GM21381 (cell line): ENCODE results near the gene NFKBIZ.
"Not testable (repeated sequence)": the region's sequence is repeated elsewhere in the genome, so short reads cannot be mapped to it uniquely, and the experiment has no call there.

Experiments used
- ATAC-seq: cut with Tn5 transposase; IDR thresholded peaks from one replicate; pipeline ENCODE4 v1.9.1; 2021; ENCODE audit warnings: mild to moderate bottlenecking, moderate library complexity; ENCODE audit not compliant: unreplicated experiment

The NFKBIZ gene

DNA sequence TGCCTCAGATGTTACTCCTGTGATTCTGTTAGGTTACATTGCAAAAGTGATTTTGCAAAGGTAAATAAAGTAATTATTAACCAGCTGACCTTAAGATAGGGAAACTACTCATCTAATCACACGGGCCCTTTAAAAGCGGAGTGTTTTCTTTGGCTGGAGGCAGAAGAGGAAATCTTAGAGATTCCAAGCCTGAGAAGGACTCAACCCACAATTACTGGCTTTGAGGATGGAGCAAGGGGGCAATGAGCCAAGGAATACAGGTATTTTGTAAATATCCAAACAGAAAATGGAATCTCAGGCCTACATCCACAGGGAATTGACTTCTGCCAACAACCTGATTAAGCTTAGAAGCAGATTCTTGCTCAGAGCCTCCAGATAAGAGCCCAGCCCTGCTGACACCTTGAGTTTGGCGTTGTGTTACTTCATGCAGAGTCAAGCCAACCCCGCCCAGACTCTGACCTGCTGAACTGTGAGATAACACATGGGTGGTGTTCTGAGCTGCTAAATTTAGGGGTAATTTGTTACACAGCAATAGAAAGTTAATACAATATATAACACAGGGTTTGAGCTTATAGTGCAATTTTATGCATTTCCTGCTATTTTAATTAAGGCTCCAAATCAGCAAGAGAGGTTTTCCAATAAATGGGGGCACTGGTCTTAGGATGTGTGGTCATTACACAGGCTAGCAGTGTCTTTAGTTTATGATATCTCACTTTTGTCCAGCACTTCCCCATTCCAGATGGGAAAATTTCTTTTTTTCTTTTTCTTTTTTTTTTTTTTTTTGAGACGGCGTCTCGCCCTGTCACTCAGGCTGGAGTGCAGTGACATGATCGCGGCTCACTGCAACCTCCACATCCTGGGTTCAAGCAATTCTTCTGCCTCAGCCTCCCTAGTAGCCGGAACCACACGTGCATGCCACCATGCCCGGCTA, 19.5 kb downstream of the NFKBIZ start:
- no peak for ATAC-seq

DNA sequence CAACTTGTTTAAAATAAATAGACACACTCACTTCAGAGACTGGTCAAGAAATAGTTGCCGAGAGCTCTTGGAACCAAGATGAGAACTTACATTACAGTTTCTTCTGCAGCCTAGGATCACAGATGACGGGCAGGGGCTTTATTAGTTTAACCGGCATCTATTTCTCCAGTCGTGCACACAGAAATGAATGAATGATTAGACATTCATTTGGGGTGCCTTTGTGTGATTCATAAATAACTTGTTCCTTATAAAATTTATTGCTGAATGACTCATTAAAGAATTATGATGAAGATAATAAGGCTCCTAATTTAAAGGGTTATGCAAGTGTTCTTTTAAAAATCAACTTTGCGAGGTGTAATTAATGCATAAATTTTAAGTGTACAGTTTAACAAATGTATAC, 20.8 kb downstream of the NFKBIZ start:
- ATAC-seq, result no peak

DNA sequence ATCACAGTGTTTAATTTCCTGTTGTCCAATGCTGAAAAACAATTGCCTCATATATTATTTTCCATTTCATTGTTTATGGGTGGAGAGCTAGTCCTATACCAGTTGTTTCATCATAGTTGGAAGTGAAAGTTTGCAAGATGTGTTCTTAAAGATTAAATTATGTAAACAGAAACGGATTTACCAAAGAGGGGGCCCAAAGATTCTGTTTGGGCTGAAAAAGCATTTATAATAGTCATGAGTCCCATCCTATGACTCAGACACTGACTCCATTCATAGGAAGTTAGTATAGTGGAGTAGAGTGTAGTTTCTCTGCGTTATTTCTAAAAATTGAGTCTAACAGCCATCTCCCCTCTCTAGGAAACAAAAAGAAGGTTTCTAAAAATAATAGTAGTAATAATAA, 24.3 kb downstream of the NFKBIZ start:
- no peak for ATAC-seq

DNA sequence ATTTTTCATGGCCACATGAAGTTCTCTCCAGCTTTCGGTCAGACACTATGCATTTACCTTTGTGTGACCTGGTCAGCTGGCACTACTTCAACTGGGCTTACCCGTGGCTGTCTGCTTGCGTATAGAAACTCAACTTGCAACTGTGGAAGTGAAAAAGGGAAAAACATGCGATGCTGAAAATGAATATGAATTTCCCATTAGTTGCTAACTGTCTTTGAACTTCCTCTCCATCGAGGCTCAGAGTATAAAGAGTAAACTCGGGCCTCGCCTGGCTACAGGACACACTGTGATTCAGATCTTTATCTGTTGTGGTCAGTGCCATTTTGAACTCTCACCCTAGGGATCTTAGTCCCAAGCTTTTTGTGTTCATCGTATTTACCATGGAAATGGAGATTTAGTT, 26.8 kb downstream of the NFKBIZ start:
- no peak for ATAC-seq

DNA sequence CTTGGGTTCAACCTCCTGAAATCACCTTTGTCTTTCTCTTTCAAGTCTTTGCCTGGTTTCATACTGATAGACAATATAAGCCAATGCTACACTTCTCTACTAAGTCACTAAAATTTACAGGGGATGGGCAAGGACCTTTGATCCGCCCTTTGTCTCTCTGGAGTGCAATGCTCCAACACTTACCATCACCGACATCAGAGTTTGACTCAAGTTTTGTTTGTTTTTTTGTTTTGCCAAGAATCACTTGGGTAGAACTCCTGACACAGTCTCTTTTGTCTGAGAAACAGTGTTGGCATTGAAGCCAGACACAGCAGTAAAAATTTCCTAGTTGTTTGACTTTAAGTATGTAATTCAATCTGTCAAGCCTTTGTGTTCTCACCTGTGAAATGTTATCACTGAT, 29.3 kb downstream of the NFKBIZ start:
- no peak for ATAC-seq

DNA sequence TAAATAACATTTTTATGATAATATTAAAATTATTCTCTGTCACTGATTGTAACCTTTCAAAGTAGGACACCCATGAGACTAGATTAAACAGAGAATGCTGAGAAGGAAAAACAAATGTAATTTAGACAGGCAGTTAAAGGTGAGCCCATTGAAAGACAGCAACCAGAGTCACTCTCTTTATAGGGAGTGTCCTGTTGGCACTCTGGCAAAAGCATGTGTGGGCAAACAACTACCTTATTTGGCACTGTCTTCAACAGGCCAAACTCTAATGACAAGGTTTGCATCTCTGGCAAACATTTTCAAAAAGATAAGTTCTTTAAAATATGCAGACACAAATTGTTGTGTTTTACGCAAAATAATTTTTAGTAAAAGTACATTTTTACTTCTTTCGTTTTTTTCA, 29.8 kb downstream of the NFKBIZ start:
- ATAC-seq, result no peak

DNA sequence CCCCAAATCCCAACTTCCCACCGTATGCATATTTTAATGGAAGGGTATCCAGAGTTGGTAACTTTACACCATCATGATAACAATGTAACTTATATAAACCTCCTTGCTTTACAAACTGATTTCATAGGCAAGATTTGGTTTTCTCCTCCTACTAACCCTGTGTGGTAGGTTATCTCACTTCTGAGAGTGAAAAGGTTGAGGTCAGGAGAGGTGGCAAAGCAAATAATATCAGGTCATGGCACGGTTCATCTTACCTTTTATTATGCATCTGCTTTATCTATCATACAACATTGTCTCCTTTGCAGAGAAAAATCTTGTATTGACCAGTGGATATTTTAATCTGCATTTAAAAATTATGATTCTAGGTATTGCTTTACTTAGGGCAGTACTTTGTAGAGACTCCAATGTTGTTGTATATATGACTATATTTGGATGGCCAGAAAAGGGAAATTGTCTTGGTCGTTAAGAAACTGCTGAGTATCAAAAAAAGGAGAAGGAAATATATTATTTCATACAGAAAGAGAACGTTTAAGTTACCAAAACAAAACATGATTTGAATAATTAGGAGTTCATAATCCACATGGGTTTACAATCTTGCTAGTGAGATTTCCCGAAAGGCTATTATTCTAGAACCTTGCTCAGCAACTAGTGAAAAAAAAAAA, 30.4 kb downstream of the NFKBIZ start:
- ATAC-seq, result no peak

DNA sequence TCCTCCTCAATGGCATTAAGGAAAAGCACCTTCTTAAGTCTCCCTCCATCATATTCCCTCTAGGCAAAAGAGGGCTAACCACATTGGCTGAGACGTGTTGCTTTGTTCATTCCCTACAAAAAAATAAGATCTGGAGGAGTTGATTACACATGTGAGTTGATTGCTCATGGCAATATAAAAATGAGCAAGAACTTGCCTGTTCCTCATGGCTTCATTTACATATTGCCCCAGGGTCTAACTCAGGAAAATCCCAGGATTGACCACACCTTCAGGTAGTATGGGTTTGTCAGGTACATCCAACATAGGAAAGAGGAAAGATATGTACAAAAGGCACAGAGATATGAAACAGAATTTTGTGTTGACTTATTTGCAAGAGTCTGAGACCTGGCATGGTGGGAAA, 35.5 kb downstream of the NFKBIZ start:
- ATAC-seq, result no peak

DNA sequence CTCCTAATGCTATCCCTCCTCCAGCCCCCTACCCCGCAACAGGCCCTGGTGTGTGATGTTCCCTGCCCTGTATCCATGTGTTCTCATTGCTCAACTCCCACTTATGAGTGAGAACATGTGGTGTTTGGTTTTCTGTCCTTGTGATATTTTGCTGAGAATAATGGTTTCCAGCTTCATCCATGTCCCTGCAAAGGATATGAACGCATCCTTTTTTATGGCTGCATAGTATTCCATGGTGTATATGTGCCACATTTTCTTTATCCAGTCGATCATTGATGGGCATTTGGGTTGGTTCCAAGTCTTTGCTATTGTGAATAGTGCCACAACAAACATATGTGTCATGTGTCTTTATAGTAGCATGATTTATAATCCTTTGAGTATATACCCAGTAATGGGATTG, 36.3 kb downstream of the NFKBIZ start:
- not testable (repeated sequence) for ATAC-seq

DNA sequence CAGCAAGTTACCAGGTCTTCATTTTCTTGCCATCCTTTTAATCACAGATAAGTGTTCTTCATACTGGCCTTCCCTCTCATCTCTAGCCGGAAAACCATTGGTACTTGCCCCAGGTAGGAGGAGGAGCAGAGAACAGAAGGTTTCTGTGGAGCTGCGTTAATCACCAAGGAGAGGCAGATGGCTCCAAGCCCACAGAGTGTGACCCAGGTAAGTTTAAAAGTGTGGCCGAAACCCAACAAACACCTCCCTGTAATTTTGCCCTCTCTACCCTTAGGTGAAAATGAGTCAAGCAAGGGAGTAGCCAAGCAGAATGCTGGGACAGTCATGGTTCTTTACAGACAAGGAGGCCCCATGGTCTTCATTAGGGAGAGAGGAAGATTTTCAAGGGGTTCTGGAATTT, 37.3 kb downstream of the NFKBIZ start:
- no peak for ATAC-seq

DNA sequence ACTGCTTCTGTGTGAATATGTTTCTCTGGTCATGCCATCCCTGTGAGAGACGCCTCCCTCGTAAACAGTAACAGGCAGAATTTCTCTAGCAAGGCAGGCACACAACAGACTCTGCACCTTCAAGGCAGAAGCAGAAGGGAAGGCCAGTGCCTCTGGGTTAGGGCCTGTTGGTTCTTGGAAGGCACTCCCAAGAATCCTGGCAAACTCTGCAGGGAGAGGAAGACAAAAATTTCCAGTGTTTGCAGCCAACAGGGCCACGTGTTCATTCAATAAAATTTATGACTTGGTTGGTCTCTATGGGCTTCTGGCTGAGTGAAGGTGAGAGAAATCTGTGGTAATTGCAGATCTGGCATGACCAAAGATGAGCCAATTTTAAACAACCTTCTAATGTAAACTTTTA, 39.3 kb downstream of the NFKBIZ start:
- ATAC-seq, result no peak

DNA sequence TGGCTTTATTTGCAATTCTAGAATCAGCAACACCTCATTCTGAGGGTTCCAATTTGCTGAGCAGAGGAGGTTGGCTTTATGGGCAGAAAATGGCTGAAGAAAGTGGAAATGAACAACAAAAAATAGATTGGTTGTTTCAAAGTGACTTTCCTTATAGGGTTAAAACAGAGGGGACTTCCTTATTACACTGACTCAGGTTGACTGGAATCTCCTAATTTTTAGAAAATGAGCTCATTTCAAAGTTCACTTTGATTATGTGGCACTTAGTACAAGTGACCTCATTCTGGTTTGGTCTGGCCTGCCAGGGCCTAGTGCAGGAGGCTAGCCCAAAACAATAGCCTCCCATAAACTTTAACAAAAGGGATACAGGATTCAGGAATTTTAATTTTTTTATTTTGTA, 41.4 kb downstream of the NFKBIZ start:
- ATAC-seq, result no peak

DNA sequence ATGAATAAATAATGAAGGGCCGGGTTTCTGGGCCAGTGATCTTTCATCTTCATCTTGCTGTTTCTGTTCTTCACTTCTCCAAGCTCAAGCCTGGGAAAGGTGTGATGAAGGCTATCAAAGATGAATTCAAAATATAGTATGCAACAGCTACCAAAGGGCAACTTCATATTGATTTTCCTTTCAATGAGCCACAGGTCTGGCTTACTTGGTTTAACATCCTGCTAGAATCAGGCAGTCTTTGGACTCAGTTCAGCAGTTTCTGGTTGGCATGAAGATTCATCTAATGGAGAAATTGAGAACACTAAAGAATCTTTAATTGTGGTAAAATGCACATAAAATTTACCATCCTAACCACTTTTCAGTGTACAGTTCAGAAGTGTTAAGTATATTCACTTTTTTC, 43.3 kb downstream of the NFKBIZ start:
- no peak for ATAC-seq

DNA sequence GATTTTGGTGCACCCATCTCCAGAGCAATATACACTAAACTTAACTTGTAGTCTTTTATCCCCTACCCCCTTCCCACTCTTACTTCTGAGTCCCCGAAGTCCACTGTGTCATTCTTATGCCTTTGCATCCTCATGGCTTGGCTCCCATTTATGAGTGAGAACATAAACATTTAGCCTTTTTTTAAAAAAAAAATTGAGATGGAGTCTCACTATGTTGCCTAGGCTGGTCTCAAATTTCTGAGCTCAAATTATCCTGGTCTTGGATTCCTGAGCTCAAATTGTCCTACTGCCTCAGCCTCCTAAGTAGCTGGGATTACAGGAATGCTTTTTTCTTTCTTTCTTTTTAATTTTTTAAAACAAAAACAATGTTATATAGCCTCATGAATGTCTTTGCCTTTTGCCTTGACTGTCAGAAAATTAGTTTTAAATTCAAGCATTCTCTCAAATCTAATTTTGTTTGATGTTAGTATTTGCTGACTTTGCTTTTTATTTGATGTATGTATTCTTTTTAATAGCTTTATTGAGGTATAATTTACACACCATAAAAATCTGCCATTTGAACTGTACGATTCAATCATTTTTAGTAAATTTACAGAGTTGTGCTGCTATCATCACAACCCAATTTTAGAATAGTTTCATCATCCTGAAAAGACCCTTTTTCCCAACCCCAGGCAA, 46.9 kb downstream of the NFKBIZ start:
- no peak for ATAC-seq

DNA sequence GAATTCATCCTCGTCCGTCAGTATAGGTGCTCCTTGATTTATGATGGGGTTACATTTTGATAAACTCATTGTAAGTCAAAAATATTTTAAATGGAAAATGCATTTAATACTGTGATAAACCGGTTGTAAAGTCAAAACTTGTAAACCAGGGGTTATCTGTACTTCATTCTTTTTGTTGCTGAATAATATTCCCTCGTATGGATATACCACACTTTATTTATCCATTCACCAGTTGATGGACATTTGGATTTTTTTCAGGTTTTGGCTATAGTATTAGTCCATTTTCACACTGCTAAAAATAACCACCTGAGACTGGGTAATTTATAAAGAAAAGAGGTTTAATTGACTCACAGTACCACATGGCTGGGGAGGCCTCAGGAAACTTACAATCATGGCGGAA, 47.7 kb downstream of the NFKBIZ start:
- ATAC-seq, result no peak

DNA sequence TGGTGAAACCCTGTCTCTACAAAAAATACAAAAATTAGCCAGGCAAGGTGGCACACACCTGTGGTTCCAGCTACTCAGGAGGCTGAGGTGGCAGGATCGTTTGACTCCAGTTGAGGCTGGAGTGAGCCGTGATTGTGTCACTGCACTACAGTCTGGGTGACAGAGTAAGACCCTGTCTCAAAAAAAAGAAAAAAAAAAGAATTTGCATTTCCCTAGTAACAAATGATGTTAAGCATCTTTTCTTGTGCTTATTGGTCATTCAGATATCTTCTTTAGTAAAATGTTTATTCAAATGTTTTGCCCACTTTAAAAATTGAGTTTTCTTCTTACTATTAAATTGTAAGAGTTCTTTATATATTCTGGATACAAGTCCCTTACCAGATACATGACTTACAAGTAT, 48.7 kb downstream of the NFKBIZ start:
- no peak for ATAC-seq

DNA sequence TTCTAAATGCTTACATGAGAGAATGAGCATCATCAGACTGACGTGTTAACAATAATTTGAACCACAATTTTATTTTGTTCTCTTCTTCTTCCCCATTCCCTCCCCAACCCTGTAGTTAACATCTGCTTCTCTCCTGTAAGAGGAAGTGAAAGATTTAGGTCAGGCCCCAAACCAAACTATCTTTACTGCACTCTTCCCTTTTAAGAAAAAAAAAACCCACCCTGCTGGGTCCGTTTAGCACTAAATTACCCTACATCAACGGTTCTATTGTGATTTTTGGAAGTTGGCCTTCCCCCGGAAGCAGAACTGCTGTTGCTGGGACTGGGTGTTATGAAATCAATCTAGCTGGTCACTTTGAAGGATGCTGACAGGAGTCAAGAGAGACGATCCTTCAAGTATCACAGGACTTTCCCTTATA, 49.4 kb downstream of the NFKBIZ start:
- peak; percentile 89 for ATAC-seq

DNA sequence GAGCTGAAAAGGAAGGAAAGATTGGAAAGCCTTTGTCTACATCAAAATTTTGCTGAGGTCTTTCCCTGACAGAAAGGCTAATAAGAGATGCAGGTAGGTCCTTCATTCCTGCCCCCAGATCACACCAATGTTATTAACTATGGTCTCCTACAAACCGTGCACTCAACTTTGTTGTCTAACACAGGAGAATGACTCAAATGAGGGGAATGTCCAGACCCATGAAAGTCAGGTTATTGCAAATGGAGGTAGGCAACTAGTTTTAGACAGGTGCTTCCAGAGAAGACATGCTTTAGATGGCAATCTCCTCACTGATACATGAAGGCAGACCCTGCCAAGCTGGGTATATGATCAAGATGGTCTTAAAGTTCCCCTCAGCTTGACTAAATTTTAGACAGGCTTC, 51.0 kb downstream of the NFKBIZ start:
- ATAC-seq, result no peak

DNA sequence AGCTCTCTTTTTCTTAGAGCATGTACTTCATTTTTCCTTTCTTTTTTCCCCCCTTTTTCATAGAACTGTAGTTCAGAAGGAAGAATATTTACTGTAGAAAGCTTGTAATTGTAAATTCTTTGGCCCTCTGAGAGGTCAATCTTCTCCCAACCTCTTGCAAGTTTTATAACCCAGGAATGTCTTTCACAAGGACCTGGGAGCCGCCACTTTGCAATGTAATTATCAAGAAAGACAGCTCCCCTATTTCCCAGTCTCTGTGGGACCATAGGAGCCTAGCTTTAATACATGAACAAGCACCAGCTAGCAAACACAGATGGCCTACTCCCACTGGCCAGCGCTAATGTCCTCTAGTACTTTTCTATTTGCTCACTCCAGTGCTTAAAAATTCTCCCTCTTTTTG, 51.4 kb downstream of the NFKBIZ start:
- no peak for ATAC-seq

DNA sequence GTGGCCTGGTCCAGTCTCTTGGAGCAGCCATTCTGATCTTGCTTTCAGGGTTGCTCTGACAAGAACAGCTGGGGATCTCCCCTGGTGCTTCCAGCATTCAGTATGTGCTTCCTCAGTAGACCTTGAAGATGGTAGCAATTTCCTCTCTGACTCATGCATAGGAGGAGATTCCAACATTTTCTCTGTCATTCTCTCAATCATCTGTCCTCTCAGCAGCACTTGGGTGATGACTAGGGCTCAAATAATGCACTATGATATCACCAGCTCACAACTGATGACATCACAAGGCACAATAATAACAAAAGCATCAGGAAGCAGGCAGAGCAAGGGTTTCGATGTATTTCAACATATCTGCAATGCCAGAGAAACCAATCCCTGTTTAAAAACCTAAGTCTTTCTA, 52.7 kb downstream of the NFKBIZ start:
- ATAC-seq, result peak; percentile 35

DNA sequence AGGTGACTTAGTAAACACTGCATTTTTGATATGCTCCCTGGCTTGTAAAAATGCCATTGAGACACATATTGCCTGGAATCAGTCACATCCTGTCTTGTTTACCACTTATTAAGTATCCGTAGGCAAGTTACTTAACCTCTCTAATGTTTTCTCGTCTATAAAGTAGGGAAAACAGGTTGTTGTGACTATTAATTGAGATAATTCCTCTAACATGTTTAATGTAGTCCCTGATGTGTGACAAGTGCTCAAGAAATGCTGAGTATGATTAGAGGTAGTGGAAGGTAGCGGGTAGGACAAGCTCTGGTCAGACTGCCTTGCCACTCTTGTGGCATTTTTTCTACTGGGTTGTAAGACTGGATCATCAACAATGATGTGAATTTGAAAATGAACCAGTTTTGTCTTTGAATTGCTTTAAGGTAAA, 54.1 kb downstream of the NFKBIZ start:
- ATAC-seq, result no peak

DNA sequence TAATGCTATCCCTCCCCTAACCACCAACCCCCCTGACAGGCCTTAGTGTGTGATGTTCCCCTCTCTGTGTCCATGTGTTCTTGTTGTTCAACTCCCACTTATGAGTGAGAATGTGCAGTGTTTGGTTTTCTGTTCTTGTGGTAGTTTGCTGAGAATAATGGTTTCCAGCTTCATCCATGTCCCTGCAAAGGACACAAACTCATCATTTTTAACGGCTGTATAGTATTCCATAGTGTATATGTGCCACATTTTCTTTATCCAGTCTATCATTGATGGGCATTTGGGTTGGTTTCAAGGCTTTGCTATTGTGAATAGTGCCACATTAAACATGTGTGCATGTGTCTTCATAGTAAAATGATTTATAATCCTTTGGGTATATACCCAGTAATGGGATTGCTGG, 56.3 kb downstream of the NFKBIZ start:
- not testable (repeated sequence) for ATAC-seq
